HUES48 (cell line): ENCODE data around the gene SPOCK2.

ENCODE experiments used
- H3K27ac ChIP-seq: one replicate; pipeline ENCODE4 v1.7.0; 2013; ENCODE audit warnings: low read depth, low read length, inconsistent platforms
- H3K27me3 ChIP-seq: 2 replicates; pipeline ENCODE4 v1.6.1; 2013; ENCODE audit warnings: mild to moderate bottlenecking, low read length; ENCODE audit not compliant: control insufficient read depth, insufficient read depth
- H3K36me3 ChIP-seq: 2 replicates; pipeline ENCODE4 v1.6.1; 2013; ENCODE audit warnings: low read length; ENCODE audit not compliant: control insufficient read depth, insufficient read depth
- H3K4me1 ChIP-seq: 2 replicates; pipeline ENCODE4 v1.6.1; 2013; ENCODE audit warnings: mild to moderate bottlenecking, low read length; ENCODE audit not compliant: control insufficient read depth, insufficient read depth
- H3K4me3 ChIP-seq: 2 replicates; pipeline ENCODE4 v1.5.1; 2013; ENCODE audit warnings: mild to moderate bottlenecking, low read depth, low read length
- H3K9ac ChIP-seq: 2 replicates; pipeline ENCODE4 v1.6.1; 2013; ENCODE audit warnings: mild to moderate bottlenecking, low read depth, low read length, moderate library complexity
- H3K9me3 ChIP-seq: 2 replicates; pipeline ENCODE4 v1.6.1; 2013; ENCODE audit warnings: low read length; ENCODE audit not compliant: control insufficient read depth, insufficient read depth

Gene SPOCK2

DNA sequence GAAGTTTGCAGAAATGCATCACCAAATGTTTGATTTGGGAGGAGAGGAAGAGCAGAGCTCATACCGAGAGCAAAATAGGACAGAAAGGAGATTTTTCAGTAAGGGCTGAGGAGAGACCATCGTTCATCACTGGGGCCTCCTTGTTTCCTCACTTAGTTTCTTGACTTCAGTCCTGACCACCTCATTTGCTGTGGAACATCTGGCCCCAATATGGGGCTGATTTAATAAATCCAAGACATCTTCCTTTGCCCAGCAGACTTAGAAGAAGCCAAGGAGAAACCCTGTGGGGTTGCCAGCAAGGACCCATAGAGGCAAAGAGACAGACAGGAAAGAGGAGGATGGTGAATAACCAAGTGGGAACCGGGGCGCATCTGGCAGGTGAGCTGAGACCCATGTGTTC, 63.8 kb downstream of the SPOCK2 start:
- Histone ChIP-seq H3K9me3 (no peaks in the 10 kb centered on the region), H3K9ac (no peak overlapping the region), H3K4me1 (0 out of 2 replicates have a peak, but pooled peaks cover 2% of the 10 kb centered on the region), H3K4me3 (no peak overlapping the region), H3K36me3 (no peaks in the 10 kb centered on the region), H3K27me3 (no peaks in the 10 kb centered on the region), H3K27ac (no peak overlapping the region)

DNA sequence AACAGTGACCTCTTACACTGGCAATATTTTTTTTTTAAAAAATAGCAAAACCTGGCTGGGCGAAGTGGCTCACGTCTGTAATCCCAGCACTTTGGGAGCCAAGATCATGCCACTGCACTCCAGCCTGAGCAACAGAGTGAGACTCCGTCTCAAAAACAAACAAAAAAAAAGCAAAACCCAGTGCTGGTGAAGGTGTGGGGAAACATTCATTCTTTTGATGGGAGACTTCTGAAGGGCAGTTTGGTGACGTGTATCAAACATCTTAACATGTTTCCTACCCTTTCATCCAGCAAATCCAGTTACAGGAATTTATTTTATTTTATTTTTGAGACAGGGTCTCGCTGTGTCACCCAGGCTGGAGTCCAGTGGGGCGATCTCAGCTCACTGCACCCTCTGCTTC, 66.1 kb downstream of the SPOCK2 start:
- Histone ChIP-seq H3K27ac (no peak overlapping the region), H3K9me3 (no peaks in the 10 kb centered on the region), H3K9ac (no peak overlapping the region), H3K4me3 (no peak overlapping the region), H3K27me3 (no peaks in the 10 kb centered on the region), H3K4me1 (0 out of 2 replicates have a peak, but pooled peaks cover 2% of the 10 kb centered on the region), H3K36me3 (no peaks in the 10 kb centered on the region)

DNA sequence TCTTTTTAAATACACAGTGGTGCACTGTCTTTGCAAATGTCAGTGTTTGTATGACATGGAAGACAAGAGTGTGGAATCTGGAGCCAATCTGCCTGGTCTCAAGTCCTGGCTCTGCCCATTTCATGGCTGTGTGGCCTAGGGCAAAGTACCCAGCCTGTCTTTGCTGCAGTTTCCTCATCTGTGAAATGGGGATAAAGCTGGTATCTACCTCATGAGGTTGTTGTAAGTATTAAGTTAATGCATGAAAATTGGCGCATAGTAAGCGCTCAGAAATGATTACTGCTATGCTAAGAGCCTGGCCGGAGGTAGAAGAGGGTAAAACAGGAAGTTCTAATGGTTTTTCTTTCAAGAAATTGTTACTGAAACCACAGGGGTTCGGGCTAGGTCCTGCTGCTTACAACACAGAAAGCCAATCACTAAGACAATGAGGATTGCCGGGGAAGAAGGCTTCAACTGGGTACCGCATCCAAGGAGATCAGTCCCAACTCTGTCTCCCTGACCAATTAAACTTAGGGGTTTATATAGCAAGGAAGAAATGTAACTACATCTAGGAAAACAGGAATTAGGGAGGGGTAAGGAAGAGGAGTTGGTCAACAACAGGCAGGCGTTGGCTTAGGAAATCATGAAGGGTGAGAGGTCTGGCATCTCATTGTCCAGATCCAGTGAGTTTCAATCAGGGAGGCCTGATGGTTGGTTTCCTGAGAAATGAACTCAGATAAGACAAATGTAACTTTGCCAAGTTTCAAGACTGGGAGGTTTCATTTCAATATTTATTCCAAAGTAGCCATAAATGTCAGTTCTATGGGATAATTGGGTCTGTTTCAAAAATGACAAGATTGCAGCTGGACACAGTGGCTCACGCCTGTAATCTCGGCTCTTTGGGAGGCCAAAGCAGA, 67.2 kb downstream of the SPOCK2 start:
- no peaks in the 10 kb centered on the region for H3K9me3 ChIP-seq
- no peak overlapping the region for H3K4me3 ChIP-seq
- no peak overlapping the region for H3K9ac ChIP-seq
- no peak overlapping the region for H3K27ac ChIP-seq
- no peaks in the 10 kb centered on the region for H3K27me3 ChIP-seq
- 0 out of 2 replicates have a peak, but pooled peaks cover 2% of the 10 kb centered on the region for H3K4me1 ChIP-seq
- no peaks in the 10 kb centered on the region for H3K36me3 ChIP-seq

DNA sequence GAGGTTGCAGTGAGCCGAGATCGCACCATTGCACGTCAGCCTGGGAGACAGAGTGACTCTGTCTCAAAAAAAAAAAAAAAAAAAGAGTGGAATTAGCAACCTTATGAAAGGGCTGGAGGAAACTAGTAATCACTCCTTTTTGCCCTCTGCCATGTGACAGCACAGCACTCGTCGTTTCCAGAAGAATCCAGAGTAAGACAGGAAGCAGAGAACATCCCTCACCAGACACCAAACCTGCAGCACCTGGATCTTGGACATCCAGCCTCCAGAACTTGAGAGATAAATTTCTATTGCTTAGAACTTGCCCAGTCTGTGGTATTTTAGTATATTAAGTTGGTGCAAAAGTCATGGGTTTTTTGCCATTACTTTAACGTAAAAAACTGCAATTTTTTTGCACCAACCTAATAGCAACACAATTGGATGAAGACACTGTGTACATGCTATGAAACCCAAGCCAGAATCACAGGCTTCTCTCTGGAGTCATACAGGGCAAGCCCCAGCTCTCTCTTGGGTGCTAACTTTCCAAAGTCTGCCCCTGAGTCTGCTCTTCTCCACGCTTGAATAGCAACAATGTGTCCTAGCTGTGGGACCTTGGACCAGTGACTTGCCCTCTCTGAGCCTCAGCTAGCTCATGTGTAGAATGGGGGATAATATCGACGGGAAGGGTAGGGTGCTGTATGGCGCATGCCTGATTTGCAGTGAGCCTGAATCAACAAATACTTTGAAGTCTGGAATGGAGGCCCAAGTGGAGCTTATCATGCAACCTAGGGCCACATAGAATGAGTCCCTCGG, 69.1 kb downstream of the SPOCK2 start:
- H3K9me3 ChIP-seq = no peaks in the 10 kb centered on the region
- H3K27me3 ChIP-seq = no peaks in the 10 kb centered on the region
- no peak overlapping the region for H3K9ac ChIP-seq
- H3K4me1 ChIP-seq = 0 out of 2 replicates have a peak, but pooled peaks cover 2% of the 10 kb centered on the region
- no peak overlapping the region for H3K4me3 ChIP-seq
- no peak overlapping the region for H3K27ac ChIP-seq
- H3K36me3 ChIP-seq = no peaks in the 10 kb centered on the region

DNA sequence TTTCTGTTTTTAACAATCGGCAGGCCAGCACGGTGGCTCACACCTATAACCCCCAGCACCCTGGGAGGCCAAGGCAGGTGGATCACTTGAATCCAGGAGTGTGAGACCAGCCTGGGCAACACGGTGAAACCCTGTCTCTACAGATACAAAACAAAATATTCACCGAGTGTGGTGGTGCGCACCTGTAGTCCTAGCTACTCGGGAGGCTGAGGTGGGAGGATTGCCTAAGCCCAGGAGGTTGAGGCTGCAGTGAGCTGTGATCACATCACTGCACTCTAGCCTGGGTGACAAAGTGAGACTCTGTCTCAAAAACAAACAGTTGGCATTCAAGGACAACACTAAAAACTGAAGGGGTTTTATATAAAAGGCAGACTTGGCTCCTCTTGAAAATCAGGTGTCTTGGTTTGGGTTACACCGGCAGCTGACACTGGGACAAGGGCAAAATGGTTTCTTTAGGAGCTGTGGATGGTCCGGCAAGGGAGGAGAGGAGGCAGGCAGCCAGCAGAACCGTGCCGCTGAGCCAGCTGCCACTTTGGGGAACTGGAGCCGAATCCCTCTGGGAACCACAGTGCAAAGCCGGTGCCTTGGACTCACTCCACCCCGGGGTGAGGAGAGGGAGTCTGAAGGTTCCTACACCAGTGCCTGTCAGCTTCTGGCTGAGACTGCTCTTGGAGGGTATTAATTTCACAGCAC, 71.6 kb downstream of the SPOCK2 start:
- Histone ChIP-seq H3K4me1 (0 out of 2 replicates have a peak, but pooled peaks cover 2% of the 10 kb centered on the region), H3K36me3 (no peaks in the 10 kb centered on the region), H3K27ac (no peak overlapping the region), H3K4me3 (no peak overlapping the region), H3K9me3 (no peaks in the 10 kb centered on the region), H3K27me3 (no peaks in the 10 kb centered on the region), H3K9ac (no peak overlapping the region)

DNA sequence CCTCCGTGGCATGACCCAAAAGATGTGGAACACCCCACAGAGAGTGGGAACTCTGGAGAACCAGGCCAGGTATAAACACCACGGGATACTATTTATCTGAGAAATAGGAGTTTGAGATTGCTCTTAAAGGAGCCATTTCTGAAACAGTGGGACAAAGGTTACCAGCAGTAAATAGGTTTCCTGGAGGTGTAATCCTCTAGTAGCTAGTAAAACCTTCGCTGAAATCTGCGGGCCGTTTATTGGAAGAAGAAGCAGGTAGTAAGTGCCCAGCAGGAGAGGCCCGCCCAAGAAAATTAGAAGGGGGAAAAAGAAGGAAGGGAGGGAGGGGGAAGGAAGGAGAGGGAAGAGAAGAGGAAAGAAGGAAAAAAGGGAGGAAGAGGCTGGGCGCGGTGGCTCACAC, 72.5 kb downstream of the SPOCK2 start:
- Histone ChIP-seq H3K9me3 (no peaks in the 10 kb centered on the region), H3K36me3 (no peaks in the 10 kb centered on the region), H3K4me3 (no peak overlapping the region), H3K27me3 (no peaks in the 10 kb centered on the region), H3K27ac (no peak overlapping the region), H3K4me1 (no peaks in the 10 kb centered on the region), H3K9ac (no peak overlapping the region)

DNA sequence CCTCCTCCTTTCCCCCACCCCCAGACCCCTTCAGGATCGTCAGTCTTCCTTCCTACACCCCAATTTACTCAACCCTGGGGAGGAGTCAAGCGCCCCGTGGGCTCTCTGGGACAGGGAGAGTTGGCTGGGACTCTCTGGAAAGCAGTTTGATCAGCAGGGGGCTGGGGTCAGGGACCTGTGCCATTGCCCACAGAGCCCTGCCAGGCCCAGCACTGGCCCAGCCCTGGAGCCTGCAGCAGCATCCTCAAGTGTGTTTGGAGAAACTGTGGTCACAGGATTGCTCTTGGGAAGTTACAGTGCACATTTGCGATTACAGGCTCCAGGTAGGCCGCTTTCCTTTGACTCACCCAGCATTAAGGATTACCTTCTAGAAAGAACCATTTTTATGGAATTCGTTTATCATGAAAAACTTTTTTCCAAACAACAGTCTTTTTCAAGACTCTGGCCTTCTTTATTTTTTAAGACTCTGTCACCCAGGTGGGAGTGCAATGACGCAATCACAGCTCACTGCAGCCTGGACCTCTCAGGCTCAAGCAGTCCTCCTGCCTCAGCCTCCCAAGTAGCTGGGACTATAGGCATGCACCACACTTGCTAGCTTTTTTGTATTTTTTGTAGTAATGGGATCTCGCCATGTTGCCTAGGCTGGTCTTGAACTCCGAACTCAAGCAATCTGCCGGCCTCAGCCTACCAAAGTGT, 73.4 kb downstream of the SPOCK2 start:
- no peak overlapping the region for H3K4me3 ChIP-seq
- no peaks in the 10 kb centered on the region for H3K27me3 ChIP-seq
- no peaks in the 10 kb centered on the region for H3K4me1 ChIP-seq
- no peak overlapping the region for H3K9ac ChIP-seq
- no peak overlapping the region for H3K27ac ChIP-seq
- H3K36me3 ChIP-seq = no peaks in the 10 kb centered on the region
- no peaks in the 10 kb centered on the region for H3K9me3 ChIP-seq

DNA sequence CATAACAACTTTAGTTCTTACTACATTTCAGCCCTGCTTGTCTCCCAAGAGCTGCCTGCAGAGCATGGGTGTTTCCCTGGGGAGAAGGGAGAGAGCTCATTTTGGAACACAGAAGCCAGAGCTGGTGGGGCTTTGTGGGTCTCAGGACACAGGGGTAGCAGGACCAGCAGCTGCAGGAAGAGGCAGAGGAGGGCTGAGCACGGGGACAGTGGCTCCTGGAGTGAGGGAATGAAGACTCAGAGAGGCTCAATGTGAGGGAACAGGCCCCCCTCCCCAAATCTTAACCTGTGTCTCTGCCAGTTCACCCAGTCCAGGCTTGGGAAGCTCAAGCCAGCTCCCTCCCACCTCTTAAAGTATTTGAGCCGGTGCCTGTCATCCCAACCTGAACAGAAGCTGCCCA, 74.2 kb downstream of the SPOCK2 start:
- Histone ChIP-seq H3K27me3 (no peaks in the 10 kb centered on the region), H3K27ac (no peak overlapping the region), H3K4me3 (no peak overlapping the region), H3K9ac (no peak overlapping the region), H3K9me3 (no peaks in the 10 kb centered on the region), H3K4me1 (no peaks in the 10 kb centered on the region), H3K36me3 (peaks cover under 1% of the 10 kb centered on the region; the same call in 1 of the 2 replicates)

DNA sequence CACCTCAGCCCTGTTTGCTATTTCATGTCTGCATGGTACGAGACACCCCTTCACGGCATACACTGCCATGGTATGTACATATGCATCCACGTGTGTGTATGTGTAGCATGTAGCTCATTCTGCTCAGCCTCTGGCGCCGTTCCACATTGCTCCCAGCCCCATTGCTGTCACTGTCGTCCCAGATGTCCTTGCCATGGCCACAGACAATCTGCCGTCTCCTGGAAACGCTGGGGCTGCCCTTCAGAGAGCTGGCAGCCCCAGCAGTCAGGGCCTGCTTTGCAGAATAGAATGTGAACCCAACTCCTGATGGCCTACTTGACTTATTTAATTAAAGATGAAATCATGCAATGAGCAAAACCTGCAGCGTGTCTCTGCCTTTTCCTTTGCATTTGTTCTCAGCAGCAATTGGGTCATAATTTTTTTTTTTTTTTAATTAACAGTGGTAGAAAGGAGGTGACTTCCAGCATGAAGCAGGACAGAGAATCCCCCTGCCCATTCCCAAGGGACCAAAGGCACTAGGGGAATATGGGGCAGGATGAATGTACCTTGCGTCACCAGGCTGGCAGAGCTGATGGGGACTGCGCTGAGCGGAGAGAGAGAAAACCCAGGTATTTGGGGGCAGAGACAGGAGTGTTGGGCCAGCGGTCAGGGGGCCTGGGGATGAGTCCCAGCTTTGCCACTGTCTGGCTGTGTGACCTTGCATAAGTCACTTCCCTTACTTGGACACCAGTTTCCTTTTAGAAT, 75.0 kb downstream of the SPOCK2 start:
- no peak overlapping the region for H3K27ac ChIP-seq
- peaks cover 7% of the 10 kb centered on the region; the same call in 1 of the 2 replicates for H3K36me3 ChIP-seq
- no peaks in the 10 kb centered on the region for H3K27me3 ChIP-seq
- no peak overlapping the region for H3K9ac ChIP-seq
- no peaks in the 10 kb centered on the region for H3K9me3 ChIP-seq
- H3K4me1 ChIP-seq = no peaks in the 10 kb centered on the region
- no peak overlapping the region for H3K4me3 ChIP-seq

DNA sequence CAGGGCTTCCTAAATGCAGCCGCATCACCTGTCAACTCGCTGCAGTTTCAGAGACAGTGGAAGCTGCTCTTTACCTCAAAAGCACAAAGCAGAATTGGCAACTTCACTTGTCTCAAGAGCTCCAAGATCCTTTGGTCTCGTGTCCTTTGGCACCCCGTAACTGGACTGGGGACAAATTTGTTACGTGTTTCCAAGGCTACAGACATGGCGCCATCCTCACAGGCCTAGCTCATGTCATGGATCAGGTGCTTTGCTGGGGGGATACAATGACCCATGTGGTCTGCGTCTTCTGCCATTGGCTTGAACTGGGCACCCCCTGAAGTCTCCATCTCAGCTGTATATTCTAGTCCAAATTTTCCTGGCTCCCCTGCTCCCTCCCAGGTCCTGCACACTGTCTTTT, 75.6 kb downstream of the SPOCK2 start:
- Histone ChIP-seq H3K9me3 (no peaks in the 10 kb centered on the region), H3K27ac (no peak overlapping the region), H3K36me3 (peaks cover 7% of the 10 kb centered on the region; the same call in 1 of the 2 replicates), H3K4me3 (no peak overlapping the region), H3K4me1 (no peaks in the 10 kb centered on the region), H3K9ac (no peak overlapping the region), H3K27me3 (no peaks in the 10 kb centered on the region)
